Spleen (tissue), 11 donors: ENCODE data around the gene LRRC45. TPM values are rescaled to one million over a fixed set of nuclear protein-coding genes. Genes with fewer than 3 reads are reported as not detected.

Source experiments
- DNase-seq: peaks from one replicate; pipeline ENCODE4 v3.0.0-alpha.2; 2020
- H3K27ac ChIP-seq, 8 donors: fragments of 200-600 bp; sonication (generic) in 7 of 8; 1 replicate in 4 of 8; 2 replicates in 4 of 8; pipeline versions ENCODE4 v1.5.0 to v1.8.0; 2016 to 2021; ENCODE audit warnings: inconsistent platforms in 4 of 8, mild to moderate bottlenecking in 4 of 8, moderate library complexity in 1 of 8
- H3K27me3 ChIP-seq, 7 donors: fragments of 200-600 bp; sonication (generic) in 6 of 7; replicated peaks in 1 of 7; 1 replicate in 4 of 7; 2 replicates in 3 of 7; pipeline versions ENCODE4 v1.5.0 to v1.8.0; 2016 to 2021; ENCODE audit warnings: inconsistent platforms in 3 of 7, mild to moderate bottlenecking in 1 of 7
- H3K36me3 ChIP-seq, 6 donors: fragments of 200-600 bp; sonication (generic) in 5 of 6; 1 replicate in 4 of 6; 2 replicates in 2 of 6; pipeline versions ENCODE4 v1.5.0 to v1.8.0; 2016 to 2021; ENCODE audit warnings: inconsistent platforms in 2 of 6
- H3K4me1 ChIP-seq, 6 donors: fragments of 200-600 bp; sonication (generic) in 5 of 6; 1 replicate in 3 of 6; 2 replicates in 3 of 6; pipeline versions ENCODE4 v1.5.0 to v1.8.0; 2016 to 2021; ENCODE audit warnings: inconsistent platforms in 3 of 6
- H3K4me3 ChIP-seq, 8 donors: fragments of 200-600 bp; sonication (generic) in 7 of 8; 1 replicate in 4 of 8; 2 replicates in 4 of 8; pipeline versions ENCODE4 v1.5.0 to v1.8.0; 2016 to 2021; ENCODE audit warnings: inconsistent platforms in 4 of 8, mild to moderate bottlenecking in 4 of 8, moderate library complexity in 2 of 8
- H3K9me3 ChIP-seq, 8 donors: fragments of 200-600 bp; sonication (generic) in 7 of 8; 1 replicate in 4 of 8; 2 replicates in 4 of 8; pipeline versions ENCODE4 v1.5.0 to v1.8.0; 2016 to 2021; ENCODE audit warnings: inconsistent platforms in 4 of 8
- POLR2A ChIP-seq, 3 donors: fragments of 450-650 bp; IDR thresholded peaks; one replicate each; pipeline ENCODE4 v1.5.1; 2017; ENCODE audit warnings: antibody characterized with exemption in 3 of 3, mild to moderate bottlenecking in 1 of 3
- POLR2AphosphoS5 ChIP-seq, 3 donors: sonication (generic); formaldehyde crosslinking; IDR thresholded peaks; one replicate each; pipeline ENCODE4 v1.5.1; 2017; ENCODE audit warnings: antibody characterized with exemption in 3 of 3
- WGBS, 5 donors: extraction: QIAGEN DNeasy Blood & Tissue Kit in 3 of 5; methylation state at CpG; one replicate each; pipeline versions ENCODE4 v1.1.5 to v1.1.7; 2013 to 2018; 5-methylcytosine and 5-hydroxymethylcytosine counted together
- intact Hi-C: fragments of 100-400 bp; cut with DNase I; formaldehyde crosslinking; loops from one replicate; pipeline ENCODE4 v1.15.0; 2023; ENCODE audit warnings: low total_unique reads
- polyA plus RNA-seq, 3 donors: library from polyadenylated mRNA; stranded (reverse); fragments of 200-250 nt; gene quantifications; one replicate each; pipeline ENCODE4 v1.2.1, GENCODE V29; 2013
- total RNA-seq, 7 donors: library from RNA; depleted of rRNA in 3 of 7; stranded (reverse); fragments of >200 nt in 3 of 7; fragmentation: NEBNext Ultra II Directional in 4 of 7; extraction: Animal tissue kit (Norgen Biotek cat#: 25700) in 4 of 7; gene quantifications; one replicate each; pipeline versions ENCODE4 v1.1.0 to v1.2.1, GENCODE V29; 2016 to 2021
- TF ChIP-seq, protein P1 (sequence below), 11 experiments: fragments of 200-600 bp in 7 of 11; fragments of 450-650 bp in 4 of 11; sonication (generic) in 4 of 11; IDR thresholded peaks in 8 of 11; conservative IDR thresholded peaks in 3 of 11; 1 replicate in 7 of 11; 2 replicates in 4 of 11; pipeline versions ENCODE4 v1.4.0 to v1.8.0; 2016 to 2021; ENCODE audit warnings: antibody characterized with exemption in 11 of 11, inconsistent platforms in 4 of 11, mild to moderate bottlenecking in 1 of 11
- donor health status: healthy with polysubstance abuse.
- donor health status: DM: no; HTN: no; CAD: no; lungs with moderate emphysema.
- donor health status: DM: no; HTN: no; CAD: no.
- donor health status: Bipolar disorder and iron deficiency.
- donor health status: healthy.
- donor health status: DM: no; HTN: no; CAD: no.
- donor health status: DM: yes; HTN: yes; CAD: no.

LRRC45 gene
- total and polyA plus RNA-seq, 10 donors = 7.5 to 23.4 (median 11.7) TPM

DNA sequence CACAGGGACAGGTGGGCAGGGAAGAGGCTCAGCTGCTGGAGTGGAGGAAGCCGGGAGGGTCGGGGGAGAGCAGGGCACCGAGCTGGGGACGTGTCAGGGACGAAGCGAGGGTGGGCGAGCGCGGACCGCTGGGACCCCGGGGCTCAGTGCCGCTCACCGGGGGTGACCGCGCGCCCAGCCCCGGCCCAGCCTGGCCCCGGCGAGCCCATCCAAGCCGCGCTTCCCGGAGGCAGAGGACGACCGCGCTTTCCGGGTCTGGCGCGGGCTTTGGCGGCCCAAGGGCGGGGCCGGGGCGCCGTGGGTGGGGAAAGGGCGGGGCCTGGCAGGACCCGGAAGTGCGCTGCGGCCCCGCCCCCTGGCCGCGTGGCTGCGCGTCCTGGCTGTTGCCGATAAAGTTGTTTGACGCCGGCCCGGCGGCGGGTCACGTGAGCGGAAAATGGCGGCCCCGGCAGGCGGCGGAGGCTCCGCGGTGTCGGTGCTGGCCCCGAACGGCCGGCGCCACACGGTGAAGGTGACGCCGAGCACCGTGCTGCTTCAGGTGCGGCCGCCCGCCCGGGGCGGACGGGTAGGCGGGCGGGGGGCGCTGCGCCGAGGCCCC lies 45.8 kb upstream of the LRRC45 start, which contains the start of gene ASPSCR1:
ASPSCR1 (plus strand) TSS at position 419 of the 598 bp plus-strand sequence; CDS start at position 437, 18 bp downstream.
- H3K36me3 ChIP-seq = peaks cover 0 to 33% (median 2%) of the 10 kb centered on the region in 6 donors
- H3K4me1 ChIP-seq = peaks cover 7 to 55% (median 30%) of the 10 kb centered on the region in 6 donors
- no peaks in the 10 kb centered on the region for H3K27me3 ChIP-seq
- peak within 1 kb of the TSS; percentile 85 to 98 (median 97) for H3K27ac ChIP-seq
- 0 to 1% (median 1%) methylated on average over 26 to 76 of the region's 76 CpGs for WGBS, 5 donors
- peak; percentile 98 for DNase-seq
- intact Hi-C loops = no loop called here
- TF ChIP-seq, protein P1, sequence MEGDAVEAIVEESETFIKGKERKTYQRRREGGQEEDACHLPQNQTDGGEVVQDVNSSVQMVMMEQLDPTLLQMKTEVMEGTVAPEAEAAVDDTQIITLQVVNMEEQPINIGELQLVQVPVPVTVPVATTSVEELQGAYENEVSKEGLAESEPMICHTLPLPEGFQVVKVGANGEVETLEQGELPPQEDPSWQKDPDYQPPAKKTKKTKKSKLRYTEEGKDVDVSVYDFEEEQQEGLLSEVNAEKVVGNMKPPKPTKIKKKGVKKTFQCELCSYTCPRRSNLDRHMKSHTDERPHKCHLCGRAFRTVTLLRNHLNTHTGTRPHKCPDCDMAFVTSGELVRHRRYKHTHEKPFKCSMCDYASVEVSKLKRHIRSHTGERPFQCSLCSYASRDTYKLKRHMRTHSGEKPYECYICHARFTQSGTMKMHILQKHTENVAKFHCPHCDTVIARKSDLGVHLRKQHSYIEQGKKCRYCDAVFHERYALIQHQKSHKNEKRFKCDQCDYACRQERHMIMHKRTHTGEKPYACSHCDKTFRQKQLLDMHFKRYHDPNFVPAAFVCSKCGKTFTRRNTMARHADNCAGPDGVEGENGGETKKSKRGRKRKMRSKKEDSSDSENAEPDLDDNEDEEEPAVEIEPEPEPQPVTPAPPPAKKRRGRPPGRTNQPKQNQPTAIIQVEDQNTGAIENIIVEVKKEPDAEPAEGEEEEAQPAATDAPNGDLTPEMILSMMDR (IDR thresholded peaks at IDR 0.05 in 8 of 11, conservative IDR thresholded peaks at IDR 0.05 in 3 of 11) = peak in 3 of 11 experiments; percentile 13 to 37 (median 36)
- TF ChIP-seq POLR2A (IDR thresholded peaks at IDR 0.05) = peak in 1 of 3 donors; percentile 60
- TF ChIP-seq POLR2AphosphoS5 (IDR thresholded peaks at IDR 0.05) = peak; percentile 89 to 90 (median 89)
- H3K9me3 ChIP-seq = peaks cover 0 to 10% (median 0%) of the 10 kb centered on the region in 8 donors
- peak within 1 kb of the TSS; percentile 84 to 97 (median 93) for H3K4me3 ChIP-seq

DNA sequence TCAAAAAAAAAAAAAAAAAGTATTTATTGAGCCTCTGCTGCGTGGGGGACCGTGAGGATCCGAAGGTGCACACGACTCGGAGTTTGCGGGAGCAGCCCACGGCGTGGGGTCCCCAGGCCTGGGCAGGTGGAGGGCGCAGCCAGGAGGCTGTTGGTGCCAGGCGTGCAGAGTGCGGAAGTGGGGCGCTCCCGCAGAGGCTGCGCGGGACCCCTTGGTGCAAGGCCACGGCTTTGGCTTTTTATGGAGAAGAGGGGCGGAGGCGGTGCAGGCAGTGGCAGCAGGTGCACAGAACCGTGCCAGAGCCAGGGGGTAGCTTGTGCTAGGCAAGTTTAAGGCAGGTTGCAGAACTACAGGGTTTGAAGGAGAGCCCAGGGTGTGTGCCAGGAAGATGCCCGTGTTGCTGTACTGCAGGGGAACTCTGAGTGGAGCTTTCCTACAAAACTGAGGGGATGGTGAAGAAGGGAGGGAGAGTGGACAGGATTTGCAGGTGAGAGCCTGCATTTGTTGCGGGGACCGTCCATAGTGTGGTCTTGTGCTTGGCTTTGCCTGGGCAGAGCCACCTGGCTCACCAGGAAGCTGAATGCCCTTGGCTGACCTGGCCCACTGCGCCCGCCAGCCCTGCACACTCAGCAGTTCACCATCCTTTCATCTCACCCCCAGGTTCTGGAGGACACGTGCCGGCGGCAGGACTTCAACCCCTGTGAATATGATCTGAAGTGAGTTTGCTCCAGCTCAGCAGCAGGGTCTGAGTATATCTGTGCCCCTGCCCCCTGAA lies 44.4 kb upstream of the LRRC45 start:
- 86 to 92% (median 90%) methylated on average over 25 to 27 of the region's 27 CpGs for WGBS, 5 donors
- H3K4me1 ChIP-seq = peaks cover 7 to 62% (median 30%) of the 10 kb centered on the region in 6 donors
- H3K27ac ChIP-seq = peak overlapping the region in 1 of 8 donors; percentile 98
- TF ChIP-seq POLR2AphosphoS5 (IDR thresholded peaks at IDR 0.05) = no peak
- TF ChIP-seq, protein P1 (IDR thresholded peaks at IDR 0.05 in 8 of 11, conservative IDR thresholded peaks at IDR 0.05 in 3 of 11) = no peak
- no peak for TF ChIP-seq POLR2A (IDR thresholded peaks at IDR 0.05)
- DNase-seq = no peak
- intact Hi-C loops = no loop called here
- peak overlapping the region in 7 of 8 donors; percentile 90 to 97 (median 93) for H3K4me3 ChIP-seq
- H3K9me3 ChIP-seq = peaks cover 0 to 3% (median 0%) of the 10 kb centered on the region in 8 donors
- peaks cover 0 to 48% (median 3%) of the 10 kb centered on the region in 6 donors for H3K36me3 ChIP-seq
- no peaks in the 10 kb centered on the region for H3K27me3 ChIP-seq

DNA sequence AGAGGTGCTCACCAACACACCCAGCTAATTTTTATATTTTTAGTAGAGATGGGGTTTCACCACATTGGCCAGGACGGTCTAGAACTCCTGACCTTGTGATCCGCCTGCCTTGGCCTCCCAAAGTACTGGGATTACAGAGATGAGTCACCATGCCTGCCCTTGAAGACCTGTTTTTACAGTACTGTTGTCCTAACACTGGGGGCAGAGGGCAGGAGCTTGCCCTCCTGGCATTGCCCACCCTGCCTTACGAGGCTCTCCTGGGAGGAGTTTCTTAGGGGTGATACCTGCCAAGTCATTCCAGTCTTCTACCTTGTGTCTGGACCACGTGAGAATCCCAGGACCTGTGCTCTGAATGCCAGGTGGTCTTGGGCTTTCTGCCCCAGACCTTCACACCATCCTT lies 43.0 kb upstream of the LRRC45 start:
- Histone ChIP-seq H3K36me3 (peaks cover 0 to 62% (median 11%) of the 10 kb centered on the region in 6 donors), H3K27ac (no peak overlapping the region), H3K27me3 (no peaks in the 10 kb centered on the region), H3K4me3 (no peak overlapping the region), H3K9me3 (no peaks in the 10 kb centered on the region), H3K4me1 (peaks cover 7 to 66% (median 30%) of the 10 kb centered on the region in 6 donors)
- no peak for DNase-seq
- TF ChIP-seq POLR2AphosphoS5 (IDR thresholded peaks at IDR 0.05) (no peak), POLR2A (IDR thresholded peaks at IDR 0.05) (no peak)
- TF ChIP-seq, protein P1 (IDR thresholded peaks at IDR 0.05 in 8 of 11, conservative IDR thresholded peaks at IDR 0.05 in 3 of 11) = no peak
- 86 to 98% (median 90%) methylated on average over 4 of the region's 4 CpGs for WGBS, 5 donors
- intact Hi-C loops = no loop called here
